ENCODE data around the gene EIF4E2.

Gene EIF4E2

DNA sequence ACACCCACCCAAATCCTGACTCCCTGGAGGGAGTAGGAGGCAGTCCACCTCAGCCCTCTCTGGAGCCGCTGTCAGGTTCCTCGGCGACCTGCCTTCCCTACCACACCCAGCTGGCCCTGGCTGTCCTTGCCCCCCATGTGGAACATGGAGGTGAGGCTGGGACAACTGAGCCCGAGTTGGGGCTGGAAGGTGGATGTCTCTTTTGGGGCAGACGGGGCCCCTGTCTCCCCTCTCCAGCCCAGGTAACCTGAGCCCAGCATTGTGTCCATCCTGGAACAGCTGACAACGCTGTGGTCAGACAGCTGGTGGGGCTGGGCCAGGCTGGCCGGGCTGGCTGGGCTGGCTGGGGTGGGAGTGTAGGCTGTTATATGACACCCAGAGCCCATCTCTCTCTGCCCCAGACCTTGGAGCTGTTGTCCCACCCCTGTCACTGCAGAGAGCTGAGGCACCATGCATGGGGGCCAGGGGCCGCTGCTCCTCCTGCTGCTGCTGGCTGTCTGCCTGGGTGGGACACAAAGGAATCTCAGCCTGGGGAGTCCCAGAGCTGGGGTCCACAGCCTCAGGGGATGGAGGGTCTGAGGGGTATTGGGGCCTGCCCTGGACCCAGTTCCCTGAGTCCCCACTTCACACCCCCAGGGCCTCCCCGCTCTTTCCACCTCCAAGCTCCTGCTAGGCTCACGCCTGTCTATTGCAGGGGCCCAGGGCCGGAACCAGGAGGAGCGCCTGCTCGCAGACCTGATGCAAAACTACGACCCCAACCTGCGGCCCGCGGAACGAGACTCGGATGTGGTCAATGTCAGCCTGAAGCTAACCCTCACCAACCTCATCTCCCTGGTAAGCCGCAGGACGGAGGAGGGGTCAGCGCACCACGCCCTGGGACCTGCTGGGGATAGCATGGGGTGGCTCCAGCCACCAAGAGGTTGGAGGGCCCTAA is 10.9 kb upstream of the EIF4E2 start, which contains the start of gene CHRNG:
Gene CHRNG (plus strand): TSS at position 395 of the 934 bp plus-strand sequence. CDS start 56 bp downstream, at position 451.
- no peak for FAIRE-seq

DNA sequence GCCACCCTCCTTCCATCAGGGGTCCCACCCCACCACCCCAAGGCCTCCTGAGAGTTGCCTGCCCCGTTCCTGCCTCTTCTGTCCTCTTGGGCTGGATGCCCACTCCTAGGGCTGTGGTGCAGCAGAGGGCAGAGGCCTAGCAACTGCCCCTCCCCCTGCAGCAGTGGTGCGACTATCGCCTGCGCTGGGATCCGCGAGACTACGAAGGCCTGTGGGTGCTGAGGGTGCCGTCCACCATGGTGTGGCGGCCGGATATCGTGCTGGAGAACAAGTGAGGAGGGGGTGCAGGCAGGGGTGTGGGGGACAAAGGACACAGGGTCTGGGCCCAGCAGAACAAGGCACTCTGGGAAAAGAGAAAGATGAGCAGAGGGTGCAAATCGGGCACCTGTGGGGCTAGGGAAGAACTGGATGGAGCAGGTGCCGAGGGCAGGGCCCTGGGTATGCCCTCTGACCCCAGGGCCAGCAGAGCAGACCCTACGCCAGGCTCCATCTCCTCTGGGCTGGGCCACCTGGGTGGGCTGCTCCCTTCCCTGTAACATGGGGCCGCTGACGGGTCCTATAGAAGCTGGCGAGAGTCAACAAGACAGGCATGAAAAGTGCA is 9.9 kb upstream of the EIF4E2 start:
- no peak for FAIRE-seq

DNA sequence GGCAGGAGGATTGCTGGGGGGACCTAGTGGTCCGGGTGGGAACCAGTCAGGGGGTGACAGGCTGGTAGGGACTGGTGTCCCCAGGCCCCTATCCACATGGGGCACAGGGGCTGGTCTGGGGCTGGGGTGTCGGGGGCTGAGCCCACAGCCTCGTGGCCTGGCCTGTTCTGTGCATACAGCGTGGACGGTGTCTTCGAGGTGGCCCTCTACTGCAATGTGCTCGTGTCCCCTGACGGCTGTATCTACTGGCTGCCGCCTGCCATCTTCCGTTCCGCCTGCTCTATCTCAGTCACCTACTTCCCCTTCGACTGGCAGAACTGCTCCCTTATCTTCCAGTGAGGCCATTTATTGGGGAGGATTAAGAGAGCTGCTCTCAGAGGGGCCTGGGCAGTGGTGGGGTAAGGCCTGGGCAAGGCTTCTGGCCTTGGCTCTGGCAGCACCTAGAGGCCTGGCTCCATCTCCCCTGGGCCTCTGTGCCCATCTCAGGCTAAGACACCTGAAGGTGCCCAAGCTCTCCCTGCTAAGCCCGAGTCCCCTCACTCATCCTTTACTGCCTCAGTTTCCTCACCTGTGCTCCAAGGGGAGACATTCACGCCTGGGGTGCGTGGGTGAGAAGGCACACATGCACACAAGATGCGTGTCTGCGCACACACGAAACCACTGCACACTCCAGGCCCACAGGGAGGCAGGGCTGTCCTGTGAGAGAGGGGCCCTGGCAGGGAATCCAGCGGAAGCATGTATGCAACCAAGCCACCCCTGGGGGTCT is 9.1 kb upstream of the EIF4E2 start:
- no peak for FAIRE-seq

DNA sequence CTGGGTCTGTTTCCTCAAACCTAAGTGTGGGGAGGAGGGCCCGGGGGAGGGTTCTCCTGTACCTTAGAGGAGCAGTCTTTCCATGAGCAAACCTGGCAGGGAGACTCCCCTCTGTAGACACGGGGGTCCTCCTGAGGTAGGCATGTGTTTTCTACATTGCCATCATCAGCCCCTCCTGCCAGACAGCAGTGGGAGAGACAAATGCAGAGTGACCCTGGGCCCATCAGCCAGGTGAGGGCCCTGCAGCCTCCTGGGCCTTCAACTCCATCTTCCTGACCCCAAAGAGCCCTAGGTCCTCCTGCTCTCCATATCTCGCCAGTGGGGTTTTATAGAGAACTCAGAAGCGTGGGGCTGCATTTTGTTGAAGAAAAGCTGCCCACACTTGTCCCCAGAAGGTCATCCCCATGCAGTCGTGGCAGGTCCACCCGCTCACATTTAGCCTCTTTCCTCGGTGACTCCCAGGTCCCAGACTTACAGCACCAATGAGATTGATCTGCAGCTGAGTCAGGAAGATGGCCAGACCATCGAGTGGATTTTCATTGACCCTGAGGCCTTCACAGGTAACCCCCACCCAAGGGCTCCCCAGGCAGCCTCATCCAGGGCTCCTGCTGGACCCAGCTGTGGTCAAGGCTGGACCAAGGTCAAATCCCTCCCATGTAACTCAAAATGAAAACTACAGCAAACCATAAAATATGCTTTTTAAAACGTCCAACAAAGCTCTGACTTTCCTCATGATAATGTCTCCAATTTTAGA is 8.4 kb upstream of the EIF4E2 start:
- FAIRE-seq = no peak

DNA sequence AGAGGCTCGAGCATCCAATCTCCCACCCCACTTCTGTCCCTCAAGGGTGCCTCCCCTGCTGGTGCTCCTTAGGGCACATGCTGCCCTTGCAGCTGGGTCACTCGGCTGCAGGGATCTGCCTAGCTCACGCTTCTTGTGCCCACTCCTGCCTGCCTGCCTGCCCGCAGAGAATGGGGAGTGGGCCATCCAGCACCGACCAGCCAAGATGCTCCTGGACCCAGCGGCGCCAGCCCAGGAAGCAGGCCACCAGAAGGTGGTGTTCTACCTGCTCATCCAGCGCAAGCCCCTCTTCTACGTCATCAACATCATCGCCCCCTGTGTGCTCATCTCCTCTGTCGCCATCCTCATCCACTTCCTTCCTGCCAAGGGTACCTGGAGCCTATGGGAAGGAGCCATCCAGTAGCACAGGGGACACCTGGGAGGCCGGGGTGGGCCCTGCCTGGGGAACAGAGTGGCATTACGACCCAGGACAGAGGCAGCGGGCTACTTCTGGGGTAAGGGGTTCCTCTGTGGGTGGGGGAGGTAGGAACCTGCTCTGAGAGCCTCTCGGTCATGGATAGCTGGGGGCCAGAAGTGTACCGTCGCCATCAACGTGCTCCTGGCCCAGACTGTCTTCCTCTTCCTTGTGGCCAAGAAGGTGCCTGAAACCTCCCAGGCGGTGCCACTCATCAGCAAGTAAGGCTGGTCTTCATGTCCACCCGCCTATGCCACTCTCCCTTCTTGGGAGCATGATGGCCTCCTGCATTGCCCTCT is 7.6 kb upstream of the EIF4E2 start:
- no peak for FAIRE-seq

DNA sequence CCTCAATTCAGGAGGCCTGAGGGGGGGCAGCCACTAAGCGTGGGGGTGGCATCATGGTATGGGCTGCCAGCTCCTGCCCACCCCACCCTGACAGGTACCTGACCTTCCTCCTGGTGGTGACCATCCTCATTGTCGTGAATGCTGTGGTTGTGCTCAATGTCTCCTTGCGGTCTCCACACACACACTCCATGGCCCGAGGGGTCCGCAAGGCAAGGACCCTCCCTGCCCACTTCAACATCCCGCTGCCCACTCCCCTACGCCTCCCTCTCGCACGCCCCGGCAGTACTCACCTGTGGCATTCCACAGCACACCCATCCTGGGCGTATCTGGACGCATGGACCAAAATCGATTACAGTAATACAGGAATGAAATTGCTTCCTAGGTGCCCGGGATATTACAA is 7.0 kb upstream of the EIF4E2 start:
- no peak for FAIRE-seq

DNA sequence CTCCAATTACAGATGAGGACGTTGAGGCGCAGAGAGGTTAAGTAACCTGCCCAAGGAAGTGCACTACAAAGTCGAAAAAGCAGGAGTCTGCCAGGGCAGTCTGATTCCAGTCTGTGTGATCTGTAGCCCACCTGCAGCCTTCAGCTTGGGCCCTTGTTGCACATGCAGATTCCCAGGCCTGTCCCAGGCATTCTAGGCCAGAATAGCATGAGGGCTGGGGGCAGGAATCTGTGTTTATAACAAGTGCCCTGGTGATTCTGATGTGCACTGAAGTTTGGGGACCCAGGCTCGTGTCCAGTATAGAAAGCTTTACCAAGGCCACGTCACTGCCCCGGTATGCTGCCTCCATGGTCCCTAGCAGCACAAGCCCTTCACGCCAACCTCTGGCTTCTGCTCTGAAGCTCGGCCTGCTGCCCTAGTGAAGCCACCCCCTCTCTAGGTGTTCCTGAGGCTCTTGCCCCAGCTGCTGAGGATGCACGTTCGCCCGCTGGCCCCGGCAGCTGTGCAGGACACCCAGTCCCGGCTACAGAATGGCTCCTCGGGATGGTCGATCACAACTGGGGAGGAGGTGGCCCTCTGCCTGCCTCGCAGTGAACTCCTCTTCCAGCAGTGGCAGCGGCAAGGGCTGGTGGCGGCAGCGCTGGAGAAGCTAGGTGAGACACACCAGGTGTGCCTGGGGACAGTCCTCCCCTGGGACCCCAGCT is 6.4 kb upstream of the EIF4E2 start:
- FAIRE-seq = no peak

DNA sequence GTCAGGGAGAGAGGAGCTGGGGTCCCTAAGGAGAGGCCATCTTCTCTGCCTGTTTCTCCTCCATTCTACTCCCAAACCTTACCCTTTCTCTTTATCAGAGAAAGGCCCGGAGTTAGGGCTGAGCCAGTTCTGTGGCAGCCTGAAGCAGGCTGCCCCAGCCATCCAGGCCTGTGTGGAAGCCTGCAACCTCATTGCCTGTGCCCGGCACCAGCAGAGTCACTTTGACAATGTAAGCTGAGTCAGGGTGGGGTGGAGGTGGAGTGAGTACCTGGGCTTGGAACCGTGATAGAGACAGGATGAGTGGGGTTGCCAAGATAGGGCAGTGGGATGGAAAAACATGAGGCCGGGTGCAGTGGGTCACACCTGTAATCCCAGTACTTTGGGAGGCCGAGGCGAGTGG is 5.8 kb upstream of the EIF4E2 start:
- FAIRE-seq = no peak

DNA sequence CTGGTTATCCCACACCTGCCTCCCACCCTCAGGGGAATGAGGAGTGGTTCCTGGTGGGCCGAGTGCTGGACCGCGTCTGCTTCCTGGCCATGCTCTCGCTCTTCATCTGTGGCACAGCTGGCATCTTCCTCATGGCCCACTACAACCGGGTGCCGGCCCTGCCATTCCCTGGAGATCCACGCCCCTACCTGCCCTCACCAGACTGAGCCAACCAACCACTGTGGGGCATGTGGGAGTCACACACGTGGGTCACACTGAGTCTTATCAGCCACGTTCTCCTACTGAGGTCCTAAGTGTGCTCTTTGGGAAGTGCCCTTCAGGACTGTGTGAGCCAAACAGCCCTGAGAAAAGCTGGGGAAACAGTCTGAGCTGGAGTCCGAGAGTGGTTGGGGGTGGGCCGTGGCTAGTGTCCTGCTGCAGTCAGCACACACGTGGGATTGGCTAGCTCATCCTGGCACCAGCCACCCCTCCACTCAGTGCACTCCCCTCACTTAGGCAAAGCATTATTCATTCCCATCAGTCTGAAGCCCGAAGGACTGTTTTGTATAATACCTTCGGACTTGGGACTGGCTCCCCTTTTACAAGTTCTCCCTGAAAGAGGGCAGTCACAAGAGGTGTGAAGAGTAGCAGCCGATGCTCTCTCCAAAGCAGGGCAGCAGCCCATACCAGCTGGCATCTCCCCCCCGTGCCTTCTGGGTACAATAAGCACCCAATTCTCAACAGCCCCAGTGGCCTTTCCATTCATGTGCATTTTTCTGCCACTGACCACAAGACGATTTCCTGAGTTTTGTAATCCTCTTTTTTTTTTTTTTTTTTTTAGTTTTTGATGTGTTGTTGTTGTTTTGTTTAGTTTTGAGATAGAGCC is 4.7 kb upstream of the EIF4E2 start:
- no peak for FAIRE-seq

DNA sequence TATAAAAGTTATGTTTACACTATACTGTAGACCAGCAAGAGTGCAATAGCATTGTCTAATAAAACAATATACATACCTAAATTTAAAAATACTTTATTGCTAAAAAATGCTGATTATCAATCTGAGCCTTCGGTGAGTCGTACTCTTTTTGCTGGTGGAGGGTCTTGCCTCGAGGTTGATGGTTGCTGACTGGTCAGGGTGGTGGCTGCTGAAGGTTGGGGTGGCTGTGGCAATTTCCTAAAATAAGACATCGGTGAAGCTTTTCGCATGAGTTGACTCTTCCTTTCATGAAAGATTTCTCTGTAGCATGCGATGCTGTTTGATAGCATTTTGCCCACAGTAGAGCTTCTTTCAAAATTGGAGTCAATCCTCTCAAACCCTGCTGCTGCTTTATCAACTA is 2.5 kb upstream of the EIF4E2 start:
- FAIRE-seq = no peak

DNA sequence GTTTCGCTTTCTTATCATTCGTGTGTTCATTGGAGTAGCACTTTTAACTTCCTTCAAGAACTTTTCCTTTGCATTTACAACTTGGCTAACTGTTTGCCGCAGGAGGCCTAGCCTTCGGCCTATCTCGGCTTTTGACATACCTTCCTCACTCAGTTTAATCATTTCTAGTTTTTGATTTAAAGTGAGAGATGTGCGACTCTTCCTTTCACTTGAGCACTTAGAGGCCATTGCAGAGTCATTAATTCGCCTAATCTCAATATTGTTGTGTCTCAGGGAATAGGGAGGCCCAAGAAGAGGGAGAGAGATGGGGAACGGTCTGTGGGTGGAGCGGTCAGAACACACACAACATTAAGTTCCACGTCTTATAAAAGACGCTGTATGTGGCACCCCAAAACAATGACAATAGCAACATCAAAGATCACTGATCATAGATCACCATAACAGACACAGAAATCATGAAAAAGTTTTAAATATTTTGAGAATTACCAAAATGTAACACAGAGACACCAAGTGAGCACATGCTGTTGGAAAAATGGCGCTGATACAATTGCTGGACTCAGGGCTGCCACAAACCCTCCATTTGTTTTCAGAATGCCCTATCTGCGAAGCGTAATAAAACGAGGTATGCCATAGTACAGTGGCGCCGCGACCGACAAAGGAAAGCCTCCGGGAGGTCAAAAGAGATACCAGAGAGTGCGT is 685 bp upstream of the EIF4E2 start:
- no peak for FAIRE-seq

DNA sequence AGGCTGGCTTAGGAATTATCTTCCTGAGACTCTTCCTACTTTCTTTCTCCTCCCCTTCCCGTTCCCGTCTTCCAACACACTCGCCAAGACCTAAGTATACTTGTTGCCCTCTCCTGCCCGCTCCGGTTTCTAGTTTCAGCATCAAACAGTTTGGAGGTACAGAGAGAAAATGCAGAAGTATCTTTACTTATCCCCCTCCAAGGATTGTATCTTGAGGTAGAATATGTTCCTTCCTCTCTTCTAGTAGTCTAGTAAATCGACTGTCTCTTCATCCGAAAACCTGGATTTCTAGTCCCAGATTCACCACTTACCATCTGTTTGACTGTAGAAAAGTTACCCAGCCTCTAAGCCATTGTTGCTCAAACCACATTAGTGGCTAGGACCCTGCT is 755 bp downstream of the EIF4E2 start:
- FAIRE-seq = no peak

DNA sequence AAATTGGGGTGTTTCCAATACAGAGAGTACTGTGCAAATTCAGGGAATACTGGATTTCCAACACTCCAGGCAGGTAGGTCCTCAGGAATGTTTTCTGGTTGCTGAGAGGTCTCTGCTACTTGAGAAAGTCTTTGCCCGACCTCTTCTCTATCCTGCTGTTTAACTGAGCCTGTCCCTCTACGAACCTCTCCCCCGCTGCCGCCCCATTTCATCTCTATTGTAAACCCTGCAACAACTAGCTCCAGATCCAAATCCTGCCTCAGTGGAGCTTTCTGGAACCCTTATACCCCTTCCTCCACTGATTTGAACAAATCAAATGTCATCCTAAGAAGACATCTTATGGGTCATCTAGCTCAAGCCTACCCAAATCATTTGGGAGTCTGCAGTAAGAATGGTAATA is 1.3 kb downstream of the EIF4E2 start:
- FAIRE-seq = no peak

DNA sequence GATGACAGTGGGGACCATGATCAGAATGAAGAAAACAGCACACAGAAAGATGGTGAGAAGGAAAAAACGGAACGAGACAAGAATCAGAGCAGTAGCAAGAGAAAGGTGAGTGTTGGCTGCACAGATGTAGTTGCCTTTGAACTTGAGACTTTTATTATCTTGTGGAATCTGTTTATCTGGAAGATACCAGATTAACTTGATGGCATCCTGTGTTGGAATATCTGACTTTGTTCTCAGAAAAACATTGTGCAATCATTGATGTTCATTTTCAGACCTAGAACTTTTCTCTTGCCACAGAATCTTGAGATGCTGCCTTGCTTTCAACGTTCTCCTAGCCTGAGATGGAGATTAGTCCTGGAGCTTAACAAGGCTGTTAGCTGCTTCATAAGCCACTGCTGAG is 5.9 kb downstream of the EIF4E2 start:
- no peak for FAIRE-seq

DNA sequence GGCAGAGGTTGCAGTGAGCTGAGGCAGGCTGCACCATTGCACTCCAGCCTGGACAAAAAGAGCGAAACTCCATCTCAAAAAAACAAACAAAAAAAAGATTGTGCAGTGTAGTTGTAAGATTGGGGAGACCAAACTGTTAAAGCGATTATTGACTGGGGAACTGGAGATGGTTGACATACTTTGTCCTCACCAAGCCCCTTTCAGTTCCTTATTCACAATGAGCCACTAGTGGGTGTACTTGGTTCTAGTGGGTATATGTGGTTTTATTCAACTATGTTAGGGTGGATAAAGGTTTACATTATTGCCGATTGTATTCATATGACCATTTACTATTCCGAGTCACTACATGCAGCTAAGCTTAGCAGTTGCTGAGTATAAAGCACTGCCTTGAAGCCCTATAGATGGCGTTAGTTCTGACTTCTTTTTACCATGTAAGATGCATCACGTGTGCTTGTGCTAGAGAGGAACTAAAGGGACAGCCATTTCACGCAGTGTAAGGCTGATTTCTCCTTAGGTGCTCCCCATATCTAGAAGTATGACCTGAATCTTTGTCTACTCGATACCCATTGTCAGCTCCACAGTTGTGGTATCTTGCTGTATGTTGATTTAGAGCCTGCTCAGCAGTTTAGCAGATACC is 12.1 kb downstream of the EIF4E2 start:
- FAIRE-seq = no peak

DNA sequence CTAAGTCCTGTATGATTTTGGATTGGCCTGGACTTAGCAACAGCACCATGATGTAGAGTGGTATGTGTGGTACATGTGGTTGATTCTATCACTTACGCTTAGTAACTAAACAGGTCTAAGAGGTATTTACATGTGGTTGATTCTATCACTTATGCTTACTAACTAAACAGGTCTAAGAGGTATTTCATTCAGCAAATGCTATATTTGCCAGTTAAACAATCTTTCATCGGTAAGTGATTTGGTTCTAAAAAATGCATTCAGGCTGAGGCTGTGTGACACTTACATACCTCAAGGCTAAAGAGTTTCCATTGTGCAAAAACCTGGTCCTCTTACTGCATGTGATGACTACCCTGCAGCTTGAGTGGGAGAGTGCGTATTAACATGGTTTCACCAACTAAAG is 13.1 kb downstream of the EIF4E2 start:
- FAIRE-seq = no peak

DNA sequence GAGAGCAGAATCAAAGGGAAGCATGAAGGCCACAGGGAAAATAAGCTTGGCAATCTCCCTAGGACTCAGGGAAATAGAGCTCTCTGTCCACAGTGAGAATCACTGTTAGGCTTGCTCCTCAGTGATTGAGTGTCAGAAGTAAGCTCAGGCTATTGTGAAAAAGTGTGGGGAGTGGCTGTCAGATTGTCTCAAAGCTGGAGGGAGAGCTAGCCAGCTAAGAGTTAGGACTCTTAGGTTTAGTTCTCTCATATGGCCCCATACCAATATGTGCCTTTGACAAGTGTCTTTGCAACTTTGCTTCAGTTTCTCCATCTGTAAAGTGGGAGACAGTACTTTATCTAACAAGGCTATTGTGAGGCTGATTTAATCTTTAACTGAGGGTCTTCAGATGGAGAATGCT is 17.2 kb downstream of the EIF4E2 start:
- no peak for FAIRE-seq

DNA sequence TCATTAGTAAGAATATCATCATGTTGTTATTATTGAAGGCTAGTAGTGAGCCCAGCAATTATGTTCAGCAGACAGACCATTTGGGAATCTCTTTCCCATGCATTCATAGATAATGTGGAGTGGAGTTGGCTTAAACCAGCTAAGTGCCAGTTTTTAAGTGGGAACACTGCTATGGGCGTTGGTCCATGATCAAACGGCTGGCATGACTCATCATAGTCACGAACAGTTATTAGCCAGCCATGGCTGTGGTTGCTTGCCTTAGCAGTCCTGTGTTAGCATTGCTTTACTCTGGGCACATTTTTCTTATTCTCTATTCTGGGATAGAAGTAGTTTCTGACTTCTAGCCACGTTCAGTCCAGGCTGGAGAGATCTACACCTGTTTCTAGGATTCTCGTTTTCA is 17.7 kb downstream of the EIF4E2 start:
- FAIRE-seq = no peak

DNA sequence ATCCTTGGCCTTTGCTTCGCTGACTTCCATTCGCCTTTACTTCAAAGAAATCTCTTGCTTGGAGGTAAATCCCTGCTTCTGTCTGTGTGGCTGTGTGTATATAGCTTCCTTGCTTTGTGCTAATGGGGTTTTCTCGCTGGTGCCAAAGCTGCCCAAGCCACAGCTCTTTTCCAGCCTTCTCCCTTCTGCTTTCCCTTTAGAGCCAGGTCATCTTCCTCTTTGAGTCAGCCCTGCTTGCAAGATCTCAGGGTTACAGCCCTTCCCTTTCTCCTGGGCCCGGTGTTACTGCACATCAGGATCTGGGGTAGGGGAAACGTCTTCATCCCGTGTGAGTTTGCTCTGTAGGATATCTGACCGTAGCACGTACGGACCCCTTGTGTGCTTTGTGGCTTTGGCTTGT is 19.1 kb downstream of the EIF4E2 start:
- FAIRE-seq = no peak

Measured in A204.1 (cell line).